Mucosa of gallbladder (tissue), 1 donor: ENCODE measurements around the gene SPTBN1. TPM values are rescaled to one million over a fixed set of nuclear protein-coding genes. Genes with fewer than 3 reads are reported as not detected.

Source experiments
- DNase-seq: peaks from one replicate; pipeline ENCODE4 v3.0.0-alpha.2; 2020; ENCODE audit warnings: low spot score
- total RNA-seq: library from RNA; stranded (reverse); gene quantifications from one replicate; pipeline ENCODE4 v1.2.1, GENCODE V29; 2021
- donor health status: DM: no; HTN: no; CAD: no.

The SPTBN1 gene
- total RNA-seq, 1 donor from 2014 or later: 433 TPM

- no peak for DNase-seq
Observed at GRCh38 chr2:54434229-54434628, 21.9 kb upstream of the SPTBN1 start.

- DNase-seq: no peak
Observed at GRCh38 chr2:54434711-54435110, 21.4 kb upstream of the SPTBN1 start.

GRCh38 chr2:54435325-54436226 is 20.6 kb upstream of the SPTBN1 start:
- no peak for DNase-seq

- DNase-seq: no peak
Observed at GRCh38 chr2:54437588-54437987, 18.5 kb upstream of the SPTBN1 start.

GRCh38 chr2:54438271-54438670 is 17.9 kb upstream of the SPTBN1 start:
- no peak for DNase-seq

- DNase-seq: no peak
Observed at GRCh38 chr2:54439582-54439981, 16.5 kb upstream of the SPTBN1 start.

- no peak for DNase-seq
Observed at GRCh38 chr2:54440050-54440449, 16.1 kb upstream of the SPTBN1 start.

GRCh38 chr2:54444503-54444902 is 11.6 kb upstream of the SPTBN1 start:
- DNase-seq: no peak

- DNase-seq: no peak
Observed at GRCh38 chr2:54446122-54446521, 10.0 kb upstream of the SPTBN1 start.

- DNase-seq: no peak
Observed at GRCh38 chr2:54446625-54447024, 9.5 kb upstream of the SPTBN1 start.

GRCh38 chr2:54454548-54455130 is 1.5 kb upstream of the SPTBN1 start:
- DNase-seq: no peak

- DNase-seq: no peak
Observed at GRCh38 chr2:54455131-54455562, 980 bp upstream of the SPTBN1 start.

GRCh38 chr2:54456362-54456611 is 160 bp downstream of the SPTBN1 start:
- no peak for DNase-seq

- DNase-seq: no peak
Observed at GRCh38 chr2:54456612-54457322, 640 bp downstream of the SPTBN1 start.

GRCh38 chr2:54457323-54458023 is 1.3 kb downstream of the SPTBN1 start:
- no peak for DNase-seq

- no peak for DNase-seq
Observed at GRCh38 chr2:54459037-54459441, 2.9 kb downstream of the SPTBN1 start.

- DNase-seq: no peak
Observed at GRCh38 chr2:54461261-54461660, 5.1 kb downstream of the SPTBN1 start.

- no peak for DNase-seq
Observed at GRCh38 chr2:54464341-54464740, 8.2 kb downstream of the SPTBN1 start.

GRCh38 chr2:54465143-54465542 is 9.0 kb downstream of the SPTBN1 start:
- DNase-seq: no peak

- DNase-seq: no peak
Observed at GRCh38 chr2:54466870-54467269, 10.7 kb downstream of the SPTBN1 start.

GRCh38 chr2:54468673-54469072 is 12.5 kb downstream of the SPTBN1 start:
- DNase-seq: no peak

GRCh38 chr2:54469484-54470053 is 13.4 kb downstream of the SPTBN1 start:
- no peak for DNase-seq
